Uterus (tissue), 2 donors: ENCODE data around the gene MESP2.

Experiments
- POLR2A ChIP-seq, 2 donors: fragments of 450-650 bp; IDR thresholded peaks; one replicate each; pipeline ENCODE4 v1.6.1; 2016; ENCODE audit warnings: antibody characterized with exemption in 2 of 2, mild to moderate bottlenecking in 1 of 2, moderate library complexity in 1 of 2
- TF ChIP-seq, protein P1 (sequence below), 4 experiments: fragments of 200-600 bp in 2 of 4; fragments of 450-650 bp in 2 of 4; sonication (generic) in 2 of 4; IDR thresholded peaks; one replicate each; pipeline ENCODE4 v1.5.1; 2016 to 2019; ENCODE audit warnings: antibody characterized with exemption in 4 of 4, mild to moderate bottlenecking in 2 of 4, moderate library complexity in 1 of 4

DNA sequence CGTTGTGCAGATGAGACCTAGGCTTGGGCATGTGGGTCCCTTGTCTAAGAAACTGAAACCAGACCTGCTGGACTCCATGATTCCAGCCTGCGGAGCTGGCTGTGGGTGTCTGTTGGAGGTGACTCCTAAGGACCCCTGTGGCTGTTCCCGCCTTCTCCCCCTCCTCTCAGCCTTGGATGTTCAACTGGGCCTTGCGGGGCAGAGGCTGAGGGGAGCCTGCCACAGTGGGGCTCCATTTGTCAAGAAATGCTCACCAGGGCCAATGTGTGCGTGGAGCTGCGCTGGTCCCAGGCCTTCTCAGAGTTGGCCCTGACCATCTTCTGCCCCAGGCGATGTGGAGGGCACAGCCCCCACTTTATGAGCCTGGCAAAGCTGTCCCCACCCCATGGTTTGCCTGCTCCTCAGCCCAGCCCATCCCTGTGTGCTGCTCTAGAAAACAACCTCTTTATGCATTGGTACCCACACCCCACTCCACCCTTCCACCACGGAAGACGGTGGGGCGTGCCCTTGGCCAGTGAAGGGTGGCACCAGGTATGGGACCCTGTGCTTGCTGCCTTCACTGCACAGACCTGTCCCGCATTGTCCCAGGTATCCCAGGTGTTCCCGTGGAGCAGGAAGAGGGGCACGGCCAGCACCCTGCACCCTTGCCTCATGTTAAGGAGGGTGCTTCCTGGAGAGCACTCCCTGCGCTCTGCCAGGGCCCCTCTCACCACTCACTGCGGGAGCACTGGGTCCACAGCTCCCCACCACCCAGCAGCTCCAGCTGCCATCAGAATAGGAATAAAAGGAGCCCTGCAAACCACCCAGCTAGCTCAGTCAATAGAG, 7.9 kb downstream of the MESP2 start:
- no peak for TF ChIP-seq POLR2A (IDR thresholded peaks at IDR 0.05)
- TF ChIP-seq, protein P1, sequence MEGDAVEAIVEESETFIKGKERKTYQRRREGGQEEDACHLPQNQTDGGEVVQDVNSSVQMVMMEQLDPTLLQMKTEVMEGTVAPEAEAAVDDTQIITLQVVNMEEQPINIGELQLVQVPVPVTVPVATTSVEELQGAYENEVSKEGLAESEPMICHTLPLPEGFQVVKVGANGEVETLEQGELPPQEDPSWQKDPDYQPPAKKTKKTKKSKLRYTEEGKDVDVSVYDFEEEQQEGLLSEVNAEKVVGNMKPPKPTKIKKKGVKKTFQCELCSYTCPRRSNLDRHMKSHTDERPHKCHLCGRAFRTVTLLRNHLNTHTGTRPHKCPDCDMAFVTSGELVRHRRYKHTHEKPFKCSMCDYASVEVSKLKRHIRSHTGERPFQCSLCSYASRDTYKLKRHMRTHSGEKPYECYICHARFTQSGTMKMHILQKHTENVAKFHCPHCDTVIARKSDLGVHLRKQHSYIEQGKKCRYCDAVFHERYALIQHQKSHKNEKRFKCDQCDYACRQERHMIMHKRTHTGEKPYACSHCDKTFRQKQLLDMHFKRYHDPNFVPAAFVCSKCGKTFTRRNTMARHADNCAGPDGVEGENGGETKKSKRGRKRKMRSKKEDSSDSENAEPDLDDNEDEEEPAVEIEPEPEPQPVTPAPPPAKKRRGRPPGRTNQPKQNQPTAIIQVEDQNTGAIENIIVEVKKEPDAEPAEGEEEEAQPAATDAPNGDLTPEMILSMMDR (IDR thresholded peaks at IDR 0.05): no peak
